ENCODE results near the gene ANGPTL7.

The ANGPTL7 gene

DNA sequence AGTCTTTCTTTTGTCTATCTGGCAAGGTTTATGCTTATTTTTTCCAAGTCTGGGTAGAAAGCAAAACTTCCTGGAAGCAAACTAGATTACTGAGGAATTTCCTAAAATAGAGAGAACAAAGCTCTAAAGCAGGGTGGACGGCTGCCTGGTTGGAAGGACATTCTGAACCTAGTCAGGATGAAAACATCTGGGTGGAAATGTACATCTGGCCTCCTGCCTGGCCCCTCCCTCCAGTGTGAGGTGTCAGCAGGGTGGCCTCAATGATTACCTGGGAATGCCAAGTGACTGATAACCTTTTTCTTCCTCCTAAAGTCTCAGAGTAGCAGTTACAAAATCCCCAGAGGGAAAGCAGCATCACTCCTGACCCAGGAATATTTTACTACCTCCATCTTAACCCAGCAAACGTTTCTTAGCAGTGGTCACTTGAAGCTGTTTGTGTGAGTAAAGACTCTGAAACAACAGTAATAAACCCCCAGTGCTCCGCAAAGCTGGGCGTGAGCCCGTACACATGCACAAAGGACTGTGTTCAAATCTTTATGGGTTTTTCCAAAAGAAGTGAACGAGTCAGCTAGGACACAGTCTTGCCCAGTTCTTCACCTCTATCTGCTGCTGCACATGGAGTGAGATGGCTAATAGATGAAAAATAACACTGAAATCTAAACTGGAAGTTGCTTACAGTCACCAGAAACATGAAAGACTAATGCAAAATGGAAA is 18.9 kb downstream of the ANGPTL7 start:
- DNase-seq: no peak

DNA sequence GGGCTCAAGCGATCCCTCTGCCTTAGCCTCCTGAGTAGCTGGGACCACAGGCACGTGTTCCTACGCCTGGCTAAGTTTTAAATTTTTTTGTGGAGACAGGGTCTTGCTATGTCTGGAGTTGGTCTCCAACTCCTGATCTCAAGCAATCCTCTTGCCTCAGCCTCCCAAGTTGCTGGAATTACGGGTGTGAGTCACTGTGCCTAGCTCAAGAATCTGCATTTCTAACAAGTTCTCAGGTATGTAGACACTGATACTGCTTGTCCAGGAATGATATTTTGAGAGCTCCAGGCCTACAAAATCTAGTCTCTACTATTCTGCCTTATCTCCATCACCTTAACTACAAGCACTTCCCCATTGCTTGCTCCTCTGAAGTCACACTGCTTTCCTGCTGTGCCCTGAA is 22.3 kb downstream of the ANGPTL7 start:
- no peak for DNase-seq

- DNase-seq: no peak
Observed at GRCh38 chr1:11211925-11212587, 22.9 kb downstream of the ANGPTL7 start.

DNA sequence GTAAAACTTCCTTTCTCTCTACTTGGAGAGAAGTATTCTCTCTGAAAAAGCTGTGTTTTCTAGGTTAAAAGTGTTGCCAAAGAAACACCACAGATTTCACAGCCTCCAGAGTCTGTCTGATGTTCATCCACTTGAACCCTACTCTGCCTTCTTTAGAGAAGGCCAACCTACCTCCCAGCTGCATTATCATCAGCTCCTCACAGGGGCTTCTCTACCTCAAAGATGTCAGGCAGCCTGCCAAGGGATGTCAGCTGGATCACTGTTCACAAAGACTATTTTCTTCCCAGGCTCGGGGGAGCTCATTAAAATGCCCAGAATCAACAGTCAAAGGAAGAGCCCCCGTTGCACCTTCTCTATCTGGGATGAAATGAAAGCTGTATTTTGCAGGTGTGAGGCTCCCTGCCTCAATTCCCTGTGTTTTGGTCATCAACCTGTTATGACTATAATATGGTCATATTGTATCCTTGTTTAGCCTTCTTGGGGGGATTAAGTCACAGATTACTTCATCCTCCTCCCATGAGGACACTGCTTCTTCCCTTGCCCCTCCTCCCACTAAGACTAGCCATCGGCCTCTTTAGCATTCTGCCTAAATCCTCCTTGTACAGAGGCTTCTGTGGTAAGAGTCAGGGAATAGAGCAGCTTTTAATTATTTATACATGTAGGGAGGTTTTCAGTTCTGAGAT is 25.7 kb downstream of the ANGPTL7 start:
- no peak for DNase-seq

- no peak for DNase-seq
Observed at GRCh38 chr1:11215381-11216005, 26.3 kb downstream of the ANGPTL7 start.

GRCh38 chr1:11216074-11216473 is 26.9 kb downstream of the ANGPTL7 start:
- no peak for DNase-seq

GRCh38 chr1:11227106-11228077 is 38.2 kb downstream of the ANGPTL7 start:
- no peak for DNase-seq

DNA sequence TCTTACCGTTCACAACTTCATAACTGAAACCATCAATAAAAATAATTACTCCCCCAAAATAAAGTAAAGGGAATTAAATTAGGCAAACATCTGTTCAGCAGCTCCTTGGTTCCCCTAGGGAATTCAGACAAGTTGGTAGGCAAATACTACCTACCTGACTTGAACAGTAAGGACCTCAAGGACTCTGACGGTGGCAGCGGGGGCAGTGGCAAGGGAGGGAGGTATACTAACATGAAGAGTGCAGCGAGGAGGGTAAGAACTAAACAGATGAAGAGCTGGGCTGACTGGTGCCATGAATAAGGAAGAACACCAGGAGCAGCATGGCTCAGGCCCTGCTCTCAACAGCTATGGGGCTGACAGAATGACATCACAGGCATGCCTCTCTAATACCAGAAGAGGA is 40.0 kb downstream of the ANGPTL7 start:
- DNase-seq: no peak

DNA sequence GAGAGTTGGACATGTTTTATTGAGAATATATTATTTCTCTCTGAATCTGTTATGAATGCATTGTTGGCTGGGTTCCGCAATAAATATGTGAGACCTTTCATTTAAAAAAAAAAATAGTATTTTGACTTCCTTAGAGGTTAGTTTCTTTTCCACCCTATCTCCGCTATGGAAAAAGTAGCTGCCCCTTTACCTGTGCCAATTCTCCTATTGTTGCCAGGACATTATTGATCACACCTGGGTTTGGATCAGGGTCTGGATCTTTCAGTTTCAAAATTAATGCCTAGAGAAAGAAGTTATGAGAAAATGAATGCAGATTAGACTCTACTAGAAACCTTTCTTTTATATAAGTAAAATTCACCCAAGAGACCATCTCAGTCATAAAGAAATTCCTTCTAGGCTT is 44.1 kb downstream of the ANGPTL7 start:
- DNase-seq: no peak

DNA sequence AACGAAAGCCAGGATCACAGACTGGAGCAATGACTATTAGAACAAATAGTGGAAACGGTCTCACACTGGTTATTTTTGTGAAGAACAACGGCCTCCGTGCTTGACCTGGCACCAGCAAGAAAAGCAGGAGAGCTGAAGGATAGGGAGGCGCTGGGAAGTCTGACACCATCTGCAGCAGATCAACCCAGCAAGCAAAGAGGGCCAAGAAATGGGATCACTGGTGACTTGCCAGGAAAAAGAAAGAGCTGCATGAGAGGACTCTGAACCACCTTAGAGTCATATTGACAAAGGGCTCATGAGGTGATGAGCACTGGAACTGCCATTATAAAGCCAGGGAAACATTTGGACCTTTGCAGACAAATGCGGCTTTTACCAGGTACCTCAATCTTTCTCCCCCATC is 48.2 kb downstream of the ANGPTL7 start:
- DNase-seq: no peak

DNA sequence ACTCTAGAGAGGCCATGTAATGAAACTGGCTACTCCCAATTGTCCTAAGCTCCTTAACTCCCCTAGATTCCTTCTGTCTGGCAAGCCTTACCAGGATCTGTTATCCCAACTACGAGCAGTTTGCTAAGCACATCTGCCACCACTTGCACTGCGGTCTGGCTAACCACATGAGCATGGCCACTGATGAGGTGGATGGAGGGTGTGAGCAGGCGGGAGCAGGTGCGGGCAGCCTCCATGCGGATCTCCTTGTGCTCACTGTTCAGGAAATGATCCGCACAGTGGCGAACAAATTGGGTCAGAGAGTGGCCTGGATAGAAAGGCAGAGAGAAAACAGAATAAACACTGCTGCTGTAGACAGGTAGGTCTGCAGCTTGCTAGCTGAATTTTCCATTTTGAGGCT is 49.2 kb downstream of the ANGPTL7 start:
- DNase-seq: no peak

- no peak for DNase-seq
Observed at GRCh38 chr1:11245248-11245647, 56.1 kb downstream of the ANGPTL7 start.
